HUES48 (cell line): Measurements from ENCODE around the gene CDH16.

Experiments
- H3K27ac ChIP-seq: one replicate; pipeline ENCODE4 v1.7.0; 2013; ENCODE audit warnings: low read depth, low read length, inconsistent platforms
- H3K27me3 ChIP-seq: 2 replicates; pipeline ENCODE4 v1.6.1; 2013; ENCODE audit warnings: mild to moderate bottlenecking, low read length; ENCODE audit not compliant: control insufficient read depth, insufficient read depth
- H3K36me3 ChIP-seq: 2 replicates; pipeline ENCODE4 v1.6.1; 2013; ENCODE audit warnings: low read length; ENCODE audit not compliant: control insufficient read depth, insufficient read depth
- H3K4me1 ChIP-seq: 2 replicates; pipeline ENCODE4 v1.6.1; 2013; ENCODE audit warnings: mild to moderate bottlenecking, low read length; ENCODE audit not compliant: control insufficient read depth, insufficient read depth
- H3K4me3 ChIP-seq: 2 replicates; pipeline ENCODE4 v1.5.1; 2013; ENCODE audit warnings: mild to moderate bottlenecking, low read depth, low read length
- H3K9ac ChIP-seq: 2 replicates; pipeline ENCODE4 v1.6.1; 2013; ENCODE audit warnings: mild to moderate bottlenecking, low read depth, low read length, moderate library complexity
- H3K9me3 ChIP-seq: 2 replicates; pipeline ENCODE4 v1.6.1; 2013; ENCODE audit warnings: low read length; ENCODE audit not compliant: control insufficient read depth, insufficient read depth

CDH16 gene

DNA sequence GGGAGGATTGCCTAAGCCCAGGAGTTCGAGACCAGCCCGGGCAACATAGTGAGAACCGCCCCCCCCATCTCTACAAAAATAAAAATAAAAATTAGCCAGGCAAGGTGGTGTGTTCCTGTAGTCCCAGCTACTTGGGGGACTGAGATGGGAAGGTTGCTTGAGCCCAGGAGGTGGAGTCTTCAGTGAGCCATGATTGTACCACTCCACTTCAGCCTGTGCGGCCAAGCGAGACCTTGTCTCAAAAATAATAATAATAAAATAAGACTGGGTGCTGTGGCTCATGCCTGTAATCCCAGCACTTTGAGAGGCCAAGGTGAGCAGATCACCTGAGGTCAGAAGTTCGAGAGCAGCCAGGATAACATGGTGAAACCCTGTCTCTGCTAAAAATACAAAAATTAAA lies 26.9 kb downstream of the CDH16 start:
- Histone ChIP-seq H3K36me3 (peaks cover 20% of the 10 kb centered on the region), H3K9me3 (no peaks in the 10 kb centered on the region), H3K27me3 (no peaks in the 10 kb centered on the region), H3K9ac (no peak overlapping the region), H3K4me1 (no peaks in the 10 kb centered on the region), H3K27ac (no peak overlapping the region), H3K4me3 (no peak overlapping the region)

- Histone ChIP-seq H3K4me1 (no peaks in the 10 kb centered on the region), H3K9ac (no peak overlapping the region), H3K9me3 (no peaks in the 10 kb centered on the region), H3K27me3 (no peaks in the 10 kb centered on the region), H3K36me3 (peaks cover 25% of the 10 kb centered on the region), H3K4me3 (no peak overlapping the region), H3K27ac (no peak overlapping the region)
Observed at GRCh38 chr16:66891360-66891759, 27.3 kb downstream of the CDH16 start.

GRCh38 chr16:66890799-66891198 lies 27.9 kb downstream of the CDH16 start:
- no peak overlapping the region for H3K4me3 ChIP-seq
- H3K4me1 ChIP-seq, result no peaks in the 10 kb centered on the region
- H3K36me3 ChIP-seq, result peaks cover 30% of the 10 kb centered on the region
- no peak overlapping the region for H3K27ac ChIP-seq
- H3K9me3 ChIP-seq, result no peaks in the 10 kb centered on the region
- no peak overlapping the region for H3K9ac ChIP-seq
- no peaks in the 10 kb centered on the region for H3K27me3 ChIP-seq

GRCh38 chr16:66889622-66890021 lies 29.1 kb downstream of the CDH16 start:
- no peaks in the 10 kb centered on the region for H3K27me3 ChIP-seq
- H3K27ac ChIP-seq, result no peak overlapping the region
- no peak overlapping the region for H3K4me3 ChIP-seq
- H3K36me3 ChIP-seq, result peaks cover 42% of the 10 kb centered on the region
- no peaks in the 10 kb centered on the region for H3K4me1 ChIP-seq
- no peaks in the 10 kb centered on the region for H3K9me3 ChIP-seq
- no peak overlapping the region for H3K9ac ChIP-seq

GRCh38 chr16:66888647-66889615 lies 29.8 kb downstream of the CDH16 start:
- peaks cover 49% of the 10 kb centered on the region for H3K36me3 ChIP-seq
- H3K4me1 ChIP-seq, result no peaks in the 10 kb centered on the region
- H3K27me3 ChIP-seq, result no peaks in the 10 kb centered on the region
- H3K4me3 ChIP-seq, result no peak overlapping the region
- no peak overlapping the region for H3K9ac ChIP-seq
- H3K9me3 ChIP-seq, result no peaks in the 10 kb centered on the region
- H3K27ac ChIP-seq, result no peak overlapping the region

DNA sequence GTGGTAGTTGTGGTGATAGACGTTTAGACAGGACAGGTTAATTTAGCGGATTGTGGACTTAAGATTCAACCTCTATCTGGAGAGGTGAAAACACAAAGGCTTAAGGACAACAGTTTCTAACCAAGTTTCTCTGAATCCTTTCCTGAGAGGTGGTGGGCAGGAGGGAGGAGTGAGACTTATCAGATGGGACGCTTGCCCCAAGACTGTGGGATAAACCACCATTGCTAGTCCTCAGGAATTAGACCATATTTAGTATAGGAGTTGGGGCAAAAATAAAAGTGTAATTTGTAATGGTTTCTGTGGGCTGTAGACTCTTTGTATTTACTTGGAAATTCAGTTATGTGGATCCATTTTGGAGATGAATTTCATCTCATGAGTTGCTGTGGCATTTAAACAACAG lies 31.8 kb downstream of the CDH16 start:
- H3K36me3 ChIP-seq, result peaks cover 54% of the 10 kb centered on the region
- H3K9ac ChIP-seq, result no peak overlapping the region
- H3K4me1 ChIP-seq, result no peaks in the 10 kb centered on the region
- no peak overlapping the region for H3K4me3 ChIP-seq
- no peaks in the 10 kb centered on the region for H3K27me3 ChIP-seq
- no peaks in the 10 kb centered on the region for H3K9me3 ChIP-seq
- H3K27ac ChIP-seq, result no peak overlapping the region

GRCh38 chr16:66886321-66886720 lies 32.4 kb downstream of the CDH16 start:
- Histone ChIP-seq H3K36me3 (peaks cover 54% of the 10 kb centered on the region), H3K9me3 (no peaks in the 10 kb centered on the region), H3K27me3 (no peaks in the 10 kb centered on the region), H3K9ac (no peak overlapping the region), H3K4me3 (no peak overlapping the region), H3K4me1 (no peaks in the 10 kb centered on the region), H3K27ac (no peak overlapping the region)

GRCh38 chr16:66885491-66885890 lies 33.2 kb downstream of the CDH16 start:
- H3K9me3 ChIP-seq, result no peaks in the 10 kb centered on the region
- no peaks in the 10 kb centered on the region for H3K4me1 ChIP-seq
- peaks cover 51% of the 10 kb centered on the region for H3K36me3 ChIP-seq
- no peak overlapping the region for H3K27ac ChIP-seq
- H3K27me3 ChIP-seq, result no peaks in the 10 kb centered on the region
- H3K4me3 ChIP-seq, result no peak overlapping the region
- H3K9ac ChIP-seq, result no peak overlapping the region

- H3K4me3 ChIP-seq, result no peak overlapping the region
- no peaks in the 10 kb centered on the region for H3K4me1 ChIP-seq
- H3K9me3 ChIP-seq, result no peaks in the 10 kb centered on the region
- H3K9ac ChIP-seq, result no peak overlapping the region
- H3K27ac ChIP-seq, result no peak overlapping the region
- H3K36me3 ChIP-seq, result peaks cover 41% of the 10 kb centered on the region
- H3K27me3 ChIP-seq, result peaks cover 4% of the 10 kb centered on the region; the same call in 1 of the 2 replicates
Observed at GRCh38 chr16:66882702-66883101, 36.0 kb downstream of the CDH16 start.

DNA sequence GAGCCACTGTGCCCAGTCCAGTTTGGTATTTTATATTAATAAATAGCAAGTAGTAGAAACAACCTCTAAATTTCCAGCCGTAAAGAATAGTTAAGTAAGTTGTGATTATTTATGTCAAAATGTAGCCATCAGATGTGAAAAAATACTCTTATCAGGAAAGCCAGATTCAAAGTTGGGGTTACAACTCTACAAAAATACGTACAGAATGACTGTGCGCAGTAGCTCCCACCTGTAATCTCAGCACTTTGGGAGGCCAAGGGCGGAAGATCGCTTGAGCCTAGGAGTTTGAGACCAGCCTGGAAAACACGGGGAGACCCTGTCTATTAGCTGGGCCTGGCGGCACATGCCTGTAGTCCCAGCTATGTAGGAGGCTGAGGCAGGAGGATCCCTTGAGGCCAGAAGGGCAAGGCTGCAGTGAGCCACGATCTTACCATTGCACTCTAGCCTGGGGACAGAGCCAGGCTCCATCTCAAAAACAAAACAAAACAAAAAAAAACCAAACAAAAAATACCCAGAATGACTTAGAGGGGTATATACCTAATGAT lies 36.6 kb downstream of the CDH16 start:
- no peak overlapping the region for H3K4me3 ChIP-seq
- no peaks in the 10 kb centered on the region for H3K9me3 ChIP-seq
- H3K4me1 ChIP-seq, result no peaks in the 10 kb centered on the region
- peaks cover 4% of the 10 kb centered on the region; the same call in 1 of the 2 replicates for H3K27me3 ChIP-seq
- H3K27ac ChIP-seq, result no peak overlapping the region
- peaks cover 37% of the 10 kb centered on the region for H3K36me3 ChIP-seq
- no peak overlapping the region for H3K9ac ChIP-seq

DNA sequence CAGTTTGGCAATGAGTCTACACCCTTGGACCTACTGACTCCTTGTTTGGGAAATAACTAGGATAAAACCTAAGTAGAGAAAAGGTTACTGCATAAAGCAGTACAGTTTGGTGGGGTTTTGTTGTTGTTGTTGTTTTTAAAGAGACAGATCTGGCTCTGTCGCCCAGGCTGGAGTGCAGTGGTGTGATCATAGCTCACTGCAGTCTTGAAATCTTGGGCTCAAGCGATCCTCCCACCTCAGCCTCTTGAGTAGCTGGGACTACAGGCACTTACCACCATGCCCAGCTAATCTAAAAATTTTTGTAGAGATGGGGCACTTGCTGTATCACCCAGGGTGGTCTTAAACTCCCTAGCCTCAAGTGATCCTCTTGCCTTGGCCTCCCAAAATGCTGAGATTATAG lies 37.1 kb downstream of the CDH16 start:
- Histone ChIP-seq H3K4me3 (peak overlapping the region; percentile 80), H3K9ac (no peak overlapping the region), H3K27ac (no peak overlapping the region)

More for the DNA sequence above, 37.1 kb downstream of the CDH16 start:
- peaks cover 4% of the 10 kb centered on the region; the same call in 1 of the 2 replicates for H3K27me3 ChIP-seq
- H3K36me3 ChIP-seq, result peaks cover 32% of the 10 kb centered on the region
- H3K4me1 ChIP-seq, result no peaks in the 10 kb centered on the region
- no peaks in the 10 kb centered on the region for H3K9me3 ChIP-seq
